SK-N-MC (cell line): ENCODE measurements around the gene FOXP1.

Experiments used
- EZH2 ChIP-seq: fragments of 200-600 bp; sonication (generic); IDR thresholded peaks from one replicate; pipeline ENCODE4 v1.6.1; 2017; ENCODE audit warnings: antibody characterized with exemption
- POLR2AphosphoS5 ChIP-seq: IDR thresholded peaks from 2 replicates; pipeline ENCODE4 v1.6.1; 2012; ENCODE audit warnings: mild to moderate bottlenecking, low read depth, low read length, borderline replicate concordance

GRCh38 chr3:71218508-71218907 is 365.0 kb downstream of the FOXP1 start:
- TF ChIP-seq EZH2: no peak
- TF ChIP-seq POLR2AphosphoS5: no peak
